Ovary (tissue), 3 donors: ENCODE data around the gene TLE2.

Experiments
- CTCF ChIP-seq, 3 donors: fragments of 450-650 bp in 2 of 3; fragments of 200-600 bp in 1 of 3; IDR thresholded peaks; one replicate each; pipeline versions ENCODE4 v1.5.1 to v1.8.0; 2016 to 2022; ENCODE audit warnings: antibody characterized with exemption in 3 of 3, mild to moderate bottlenecking in 1 of 3
- EP300 ChIP-seq: sonication (generic); formaldehyde crosslinking; IDR thresholded peaks from one replicate; pipeline ENCODE4 v1.6.1; 2017; ENCODE audit warnings: antibody characterized with exemption
- POLR2A ChIP-seq: fragments of 450-650 bp; IDR thresholded peaks from one replicate; pipeline ENCODE4 v1.6.1; 2017; ENCODE audit warnings: antibody characterized with exemption, mild to moderate bottlenecking, moderate library complexity
- donor health status: DM: no; HTN: no; CAD: no.

GRCh38 chr19:3027981-3028304 is 1.1 kb downstream of the TLE2 start:
- TF ChIP-seq EP300 (no peak), POLR2A (no peak), CTCF (IDR thresholded peaks at IDR 0.05) (no peak)
